ACHN (cell line): ENCODE results near the gene SMCO3.
"Not testable (repeated sequence)": the region's sequence is repeated elsewhere in the genome, so short reads cannot be mapped to it uniquely, and the experiment has no call there.

Experiments
- DNase-seq: peaks from one replicate; pipeline ENCODE4 v3.0.0-alpha.2; 2015
- in situ Hi-C: cut with HindIII; loops from 2 replicates; pipeline ENCODE4 v1.10.0; 2017; ENCODE audit warnings: low sequenced_read_pairs, low pct_ligation_motif_present, low pct_unique_long_range_greater_than_20kb

The SMCO3 gene

GRCh38 chr12:14766020-14766419 is 48.0 kb downstream of the SMCO3 start:
- in situ Hi-C loops, DNase-seq: not testable (repeated sequence)

DNA sequence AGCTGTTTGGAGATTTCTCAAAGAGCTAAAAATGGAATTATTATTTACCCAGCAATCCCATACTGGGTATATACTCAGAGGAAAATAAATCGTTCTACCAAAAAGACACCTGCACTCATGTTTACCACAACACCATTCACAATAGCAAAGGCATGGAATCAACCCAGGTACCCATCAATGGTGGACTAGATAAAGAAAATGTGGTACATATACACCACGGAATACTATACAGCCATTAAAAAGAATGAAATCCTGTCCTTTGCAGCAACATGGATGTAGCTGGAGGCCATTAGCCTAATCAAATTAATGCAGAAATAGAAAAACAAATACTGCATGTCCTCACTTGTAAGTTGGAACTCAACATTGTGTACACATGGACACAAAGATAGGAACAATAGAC is 48.6 kb downstream of the SMCO3 start:
- no peak for DNase-seq
- in situ Hi-C loops: no loop called here

DNA sequence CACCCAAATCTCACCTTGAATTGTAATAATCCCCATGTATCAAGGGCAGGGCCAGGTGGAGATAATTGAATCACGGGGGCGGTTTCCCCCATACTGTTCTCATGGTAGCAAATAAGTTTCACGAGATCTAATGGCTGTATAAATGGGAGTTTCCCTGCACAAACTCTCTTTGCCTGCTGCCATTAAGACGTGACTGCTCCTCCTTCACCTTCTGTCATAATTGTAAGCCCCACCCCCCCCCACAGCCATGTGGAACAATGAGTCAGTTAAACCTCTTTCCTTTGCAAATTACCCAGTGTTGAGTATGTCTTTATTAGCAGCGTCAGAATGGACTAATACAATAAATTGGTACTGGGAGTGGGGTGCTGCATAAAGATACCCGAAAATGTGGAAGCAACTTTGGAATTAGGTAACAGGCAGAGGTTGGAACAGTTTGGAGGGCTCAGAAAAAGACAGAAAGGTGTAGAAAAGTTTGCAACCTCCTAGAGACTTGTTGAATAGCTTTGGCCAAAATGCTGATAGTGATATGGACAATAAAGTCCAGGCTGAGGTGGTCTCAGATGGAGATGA is 54.2 kb downstream of the SMCO3 start:
- DNase-seq, in situ Hi-C loops: not testable (repeated sequence)

DNA sequence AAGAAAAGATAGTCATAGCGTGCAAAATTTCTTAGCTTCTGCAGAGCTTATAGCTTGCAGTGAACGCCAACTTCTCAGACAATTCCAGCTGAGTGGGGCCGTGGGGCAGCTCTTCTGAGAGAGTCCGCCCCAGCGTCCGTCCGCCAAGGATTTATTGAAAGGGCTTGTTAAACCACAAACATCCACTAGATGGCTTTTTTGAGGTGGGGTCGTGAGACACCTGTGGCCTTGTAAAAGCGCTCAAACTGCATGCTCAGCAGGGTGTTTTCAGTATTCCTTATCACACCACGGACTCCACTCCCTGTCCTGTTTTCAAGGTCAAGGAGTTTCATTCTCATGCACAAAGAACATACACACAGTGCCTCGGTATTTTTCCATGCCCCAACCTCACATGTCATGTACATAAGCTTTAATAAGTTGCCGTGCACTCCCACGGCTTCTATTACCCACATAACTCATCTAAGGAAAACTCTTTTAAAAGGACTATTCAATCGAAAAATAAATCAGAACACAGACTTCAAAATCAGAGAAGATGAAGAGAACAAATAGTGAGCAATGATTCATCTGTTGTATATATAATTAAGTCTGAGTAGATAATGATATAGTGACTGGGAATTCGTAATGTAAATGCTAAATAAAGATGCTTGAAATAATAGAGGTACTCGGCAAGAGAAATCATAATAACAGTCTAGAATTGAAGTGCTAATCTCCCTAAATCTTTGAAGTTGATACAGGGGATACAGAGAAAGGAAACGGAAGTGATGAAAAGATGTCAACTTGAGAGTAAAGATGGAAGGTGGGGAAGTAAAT is 57.4 kb downstream of the SMCO3 start:
- in situ Hi-C loops: no loop called here
- DNase-seq: peak; percentile 24
